Common myeloid progenitor, CD34-positive (primary cell): Measurements from ENCODE around the gene CACNA1H.
"Not testable (repeated sequence)": the region's sequence is repeated elsewhere in the genome, so short reads cannot be mapped to it uniquely, and the experiment has no call there.

ENCODE experiments used
- CTCF ChIA-PET: fragments of 350-600 bp; sonication (Branson Sonifier 250); formaldehyde crosslinking; loops from one replicate; lab custom pipeline; 2021; ENCODE audit warnings: antibody characterized with exemption; lab: Charles Lee
- POLR2A ChIA-PET: fragments of 350-600 bp; sonication (Branson Sonifier 250); formaldehyde crosslinking; loops from one replicate; lab custom pipeline; 2021; ENCODE audit warnings: antibody characterized with exemption; lab: Charles Lee
- DNase-seq, 3 donors: peaks; one replicate each; pipeline versions ENCODE4 v3.0.0 to v3.0.0-alpha.2; 2013
- H3K27ac ChIP-seq, 2 experiments: 1 replicate in 1 of 2; 2 replicates in 1 of 2; pipeline ENCODE4 v1.7.0; 2013; ENCODE audit warnings: inconsistent platforms in 2 of 2, low read length in 2 of 2, mild to moderate bottlenecking in 2 of 2, low read depth in 1 of 2, moderate library complexity in 1 of 2; ENCODE audit not compliant: severe bottlenecking in 2 of 2, insufficient read depth in 1 of 2, poor library complexity in 1 of 2
- H3K27me3 ChIP-seq, 5 experiments: replicated peaks in 2 of 5; 1 replicate in 3 of 5; 2 replicates in 2 of 5; pipeline versions ENCODE4 v1.6.1 to v1.7.0; 2013; ENCODE audit warnings: low read length in 4 of 5, mild to moderate bottlenecking in 2 of 5, moderate library complexity in 2 of 5, inconsistent platforms in 1 of 5; ENCODE audit not compliant: insufficient read depth in 5 of 5, control insufficient read depth in 4 of 5
- H3K36me3 ChIP-seq, 4 experiments: 1 replicate in 2 of 4; 2 replicates in 2 of 4; pipeline versions ENCODE4 v1.6.1 to v1.7.0; 2013; ENCODE audit warnings: low read length in 3 of 4, control low read depth in 1 of 4, mild to moderate bottlenecking in 1 of 4; ENCODE audit not compliant: control insufficient read depth in 4 of 4, insufficient read depth in 4 of 4
- H3K4me1 ChIP-seq, 4 experiments: 1 replicate in 3 of 4; 2 replicates in 1 of 4; pipeline versions ENCODE4 v1.6.1 to v1.7.1; 2013; ENCODE audit warnings: low read length in 3 of 4, mild to moderate bottlenecking in 3 of 4, control low read depth in 1 of 4, inconsistent platforms in 1 of 4, moderate library complexity in 1 of 4; ENCODE audit not compliant: control insufficient read depth in 4 of 4, insufficient read depth in 4 of 4; ENCODE audit errors: control extremely low read depth in 1 of 4
- H3K4me3 ChIP-seq, 7 experiments: 1 replicate in 4 of 7; 2 replicates in 3 of 7; pipeline versions ENCODE4 v1.5.1 to v1.7.0; 2013; ENCODE audit warnings: mild to moderate bottlenecking in 7 of 7, low read length in 6 of 7, moderate library complexity in 6 of 7, inconsistent platforms in 2 of 7, low read depth in 2 of 7, control low read depth in 1 of 7; ENCODE audit not compliant: insufficient read depth in 4 of 7, control insufficient read depth in 1 of 7; ENCODE audit errors: extremely low read depth in 1 of 7
- H3K9me3 ChIP-seq, 5 experiments: 1 replicate in 4 of 5; 2 replicates in 1 of 5; pipeline versions ENCODE4 v1.6.1 to v1.7.1; 2013; ENCODE audit warnings: low read length in 4 of 5, mild to moderate bottlenecking in 2 of 5, inconsistent platforms in 1 of 5, low read depth in 1 of 5, moderate library complexity in 1 of 5; ENCODE audit not compliant: control insufficient read depth in 4 of 5, insufficient read depth in 2 of 5; ENCODE audit errors: control extremely low read depth in 1 of 5
- WGBS: methylation state at CpG from one replicate; pipeline ENCODE4 v1.1.5; 2013; ENCODE audit not compliant: insufficient coverage; 5-methylcytosine and 5-hydroxymethylcytosine counted together

Gene CACNA1H

GRCh38 chr16:1185460-1186207, 32.7 kb downstream of the CACNA1H start:
- DNase-seq, H3K27ac ChIP-seq, CTCF ChIA-PET, H3K36me3 ChIP-seq, H3K4me3 ChIP-seq, H3K9me3 ChIP-seq, H3K4me1 ChIP-seq, POLR2A ChIA-PET: not testable (repeated sequence)
- peaks cover 0 to 20% (median 0%) of the 10 kb centered on the region in 5 experiments for H3K27me3 ChIP-seq
- WGBS, result 90% methylated on average over 32 of the region's 86 CpGs

GRCh38 chr16:1188432-1189189, 35.7 kb downstream of the CACNA1H start:
- Histone ChIP-seq H3K4me3 (no peak overlapping the region), H3K36me3 (no peaks in the 10 kb centered on the region), H3K9me3 (no peaks in the 10 kb centered on the region), H3K4me1 (no peaks in the 10 kb centered on the region), H3K27me3 (peaks cover 0 to 7% (median 0%) of the 10 kb centered on the region in 5 experiments), H3K27ac (no peak overlapping the region)
- POLR2A ChIA-PET, result no interaction called here
- CTCF ChIA-PET, result interaction anchor here (1.1 to 1.2 kb wide), 2 partner anchors 21 to 85 kb away, joined by 3 read pairs; no protein-coding TSS in a partner anchor
- 42% methylated on average over 22 of the region's 32 CpGs for WGBS
- DNase-seq, result peak; percentile 31 to 74 (median 70)

- CTCF ChIA-PET, result interaction anchor here (1.2 kb wide), 1 partner anchor 86 kb away, joined by 3 read pairs; no protein-coding TSS in a partner anchor
These were observed 36.5 kb downstream of the CACNA1H start for GRCh38 chr16:1189455-1189854.

GRCh38 chr16:1190789-1191188, 37.9 kb downstream of the CACNA1H start:
- CTCF ChIA-PET, H3K36me3 ChIP-seq, DNase-seq, H3K4me1 ChIP-seq, H3K27ac ChIP-seq, H3K9me3 ChIP-seq, H3K4me3 ChIP-seq: not testable (repeated sequence)
- H3K27me3 ChIP-seq, result peaks cover 0 to 11% (median 0%) of the 10 kb centered on the region in 5 experiments
- POLR2A ChIA-PET, result interaction anchor here (0.8 kb wide), 1 partner anchor 564 kb away, joined by 3 read pairs; no protein-coding TSS in a partner anchor
- WGBS, result 98% methylated on average over 11 of the region's 11 CpGs

More at GRCh38 chr16:1189455-1189854, 36.5 kb downstream of the CACNA1H start:
- Histone ChIP-seq H3K9me3 (no peaks in the 10 kb centered on the region), H3K4me1 (no peaks in the 10 kb centered on the region), H3K4me3 (no peak overlapping the region), H3K27me3 (peaks cover 0 to 9% (median 0%) of the 10 kb centered on the region in 5 experiments), H3K36me3 (no peaks in the 10 kb centered on the region), H3K27ac (no peak overlapping the region)
- no peak for DNase-seq
- 94% methylated on average over 2 of the region's 7 CpGs for WGBS
- POLR2A ChIA-PET, result no interaction called here

GRCh38 chr16:1192384-1193073, 39.6 kb downstream of the CACNA1H start:
- 90% methylated on average over 2 of the region's 9 CpGs for WGBS
- DNase-seq, result no peak
- no peaks in the 10 kb centered on the region for H3K36me3 ChIP-seq
- peaks cover 0 to 14% (median 0%) of the 10 kb centered on the region in 5 experiments for H3K27me3 ChIP-seq
- H3K4me1 ChIP-seq, result no peaks in the 10 kb centered on the region
- no peaks in the 10 kb centered on the region for H3K9me3 ChIP-seq
- H3K4me3 ChIP-seq, result no peak overlapping the region
- H3K27ac ChIP-seq, result no peak overlapping the region
- CTCF ChIA-PET, result no interaction called here
- POLR2A ChIA-PET, result no interaction called here

GRCh38 chr16:1193143-1193824, 40.4 kb downstream of the CACNA1H start:
- H3K4me1 ChIP-seq, result no peaks in the 10 kb centered on the region
- CTCF ChIA-PET, result interaction anchor here (1.6 kb wide), 1 partner anchor 84 kb away, joined by 4 read pairs; no protein-coding TSS in a partner anchor

More at GRCh38 chr16:1193143-1193824, 40.4 kb downstream of the CACNA1H start:
- DNase-seq, result peak in 2 of 3 donors; percentile 20 to 22
- Histone ChIP-seq H3K27ac (no peak overlapping the region), H3K36me3 (no peaks in the 10 kb centered on the region), H3K4me3 (no peak overlapping the region), H3K27me3 (peaks cover 0 to 19% (median 0%) of the 10 kb centered on the region in 5 experiments), H3K9me3 (no peaks in the 10 kb centered on the region)
- WGBS, result 73% methylated on average over 27 of the region's 30 CpGs
- POLR2A ChIA-PET, result interaction anchor here (0.6 kb wide), 1 partner anchor 792 kb away, joined by 3 read pairs; the partner anchor contains the start of gene DECR2
